H1 (cell line): Measurements from ENCODE around the gene BTRC. TPM values are rescaled to one million over a fixed set of nuclear protein-coding genes. Genes with fewer than 3 reads are reported as not detected.

Experiments
- CTCF ChIA-PET: fragments of 300-600 bp; sonication (Branson Sonifier 250); formaldehyde crosslinking; loops from one replicate; lab custom pipeline; 2021; ENCODE audit not compliant: partially characterized antibody; lab: Charles Lee
- POLR2A ChIA-PET: fragments of 300-600 bp; sonication (Branson Sonifier 250); formaldehyde crosslinking; loops from one replicate; lab custom pipeline; 2021; ENCODE audit warnings: inconsistent platforms; ENCODE audit not compliant: partially characterized antibody; lab: Charles Lee
- DNase-seq, 2 experiments: peaks; one replicate each; pipeline versions ENCODE4 v3.0.0 to v3.0.0-alpha.2; 2010 to 2022; ENCODE audit warnings: low spot score in 2 of 2, low read depth in 1 of 2, mixed read lengths in 1 of 2
- FAIRE-seq: peaks from 2 replicates; lab custom pipeline; 2011; peaks lifted over from hg19 to GRCh38; lab: Jason Lieb, UNC
- H2AFZ ChIP-seq: 2 replicates; pipeline ENCODE4 v1.8.1; 2012; ENCODE audit warnings: low read length, inconsistent platforms
- H2AK5ac ChIP-seq: 2 replicates; pipeline ENCODE4 v1.6.1; 2013; ENCODE audit warnings: low read depth, low read length
- H2BK120ac ChIP-seq: replicated peaks from 2 replicates; pipeline ENCODE3; 2013; ENCODE audit warnings: low read depth, low read length, inconsistent platforms
- H2BK12ac ChIP-seq: 2 replicates; pipeline ENCODE4 v1.6.1; 2013; ENCODE audit warnings: low read depth, low read length
- H2BK15ac ChIP-seq: 2 replicates; pipeline ENCODE4 v1.6.1; 2013; ENCODE audit warnings: low read length
- H2BK20ac ChIP-seq: 2 replicates; pipeline ENCODE4 v1.6.1; 2013; ENCODE audit warnings: low read length
- H2BK5ac ChIP-seq: 2 replicates; pipeline ENCODE4 v1.6.1; 2013; ENCODE audit warnings: low read depth, low read length
- H3K14ac ChIP-seq: 2 replicates; pipeline ENCODE4 v1.6.1; 2013; ENCODE audit warnings: inconsistent platforms; ENCODE audit not compliant: insufficient read length
- H3K18ac ChIP-seq: 2 replicates; pipeline ENCODE4 v1.6.1; 2013; ENCODE audit warnings: low read length; ENCODE audit errors: extremely low read depth
- H3K23ac ChIP-seq: 2 replicates; pipeline ENCODE4 v1.6.1; 2013; ENCODE audit warnings: inconsistent platforms; ENCODE audit not compliant: insufficient read length
- H3K23me2 ChIP-seq: 2 replicates; pipeline ENCODE4 v1.6.1; 2013; ENCODE audit warnings: low read depth, low read length
- H3K27ac ChIP-seq: 2 replicates; pipeline ENCODE4 v1.6.1; 2011; ENCODE audit warnings: low read depth, low read length, inconsistent platforms
- H3K27me3 ChIP-seq, 4 experiments: replicated peaks in 1 of 4; 1 replicate in 1 of 4; 2 replicates in 3 of 4; pipeline versions ENCODE4 v1.6.1 to v1.8.1; 2011 to 2013; ENCODE audit warnings: low read length in 3 of 4, mild to moderate bottlenecking in 3 of 4, inconsistent platforms in 2 of 4, mixed read lengths in 2 of 4, moderate library complexity in 1 of 4; ENCODE audit not compliant: control insufficient read depth in 3 of 4, insufficient read depth in 3 of 4; ENCODE audit errors: extremely low read depth in 1 of 4
- H3K36me3 ChIP-seq, 4 experiments: 2 replicates each; pipeline versions ENCODE4 v1.6.1 to v1.8.1; 2011 to 2013; ENCODE audit warnings: mild to moderate bottlenecking in 4 of 4, low read length in 3 of 4, moderate library complexity in 2 of 4, control low read depth in 1 of 4, inconsistent platforms in 1 of 4; ENCODE audit not compliant: insufficient read depth in 4 of 4, control insufficient read depth in 2 of 4
- H3K4ac ChIP-seq: replicated peaks from 2 replicates; pipeline ENCODE3; 2013; ENCODE audit warnings: low read length, low read depth, mixed read lengths, inconsistent platforms; ENCODE audit not compliant: insufficient read length
- H3K4me1 ChIP-seq, 4 experiments: replicated peaks in 1 of 4; 1 replicate in 1 of 4; 2 replicates in 3 of 4; pipeline versions ENCODE4 v1.6.1 to v1.8.1; 2011 to 2013; ENCODE audit warnings: low read length in 3 of 4, inconsistent platforms in 2 of 4, mixed read lengths in 1 of 4; ENCODE audit not compliant: insufficient read depth in 4 of 4, control insufficient read depth in 3 of 4
- H3K4me2 ChIP-seq, 2 experiments: 2 replicates each; pipeline versions ENCODE4 v1.6.1 to v1.8.1; 2011 to 2013; ENCODE audit warnings: low read depth in 2 of 2, low read length in 2 of 2, control low read depth in 1 of 2, inconsistent platforms in 1 of 2, mild to moderate bottlenecking in 1 of 2; ENCODE audit not compliant: insufficient read depth in 1 of 2
- H3K4me3 ChIP-seq, 4 experiments: fragments of 200-600, 300-600 bp in 1 of 4; sonication (generic), shearing (Covaris generic), sonication (Bioruptor Twin) in 1 of 4; 2 replicates each; pipeline versions ENCODE4 v1.5.1 to v1.8.1; 2011 to 2016; ENCODE audit warnings: low read length in 4 of 4, low read depth in 3 of 4, control low read depth in 2 of 4, inconsistent platforms in 2 of 4, mild to moderate bottlenecking in 2 of 4, mixed read lengths in 1 of 4, moderate library complexity in 1 of 4; ENCODE audit not compliant: insufficient read depth in 2 of 4; ENCODE audit errors: extremely low read depth in 1 of 4
- H3K56ac ChIP-seq: replicated peaks from 2 replicates; pipeline ENCODE3; 2013; ENCODE audit warnings: low read depth, mild to moderate bottlenecking, mixed read lengths, low read length, inconsistent platforms; ENCODE audit not compliant: insufficient read length
- H3K79me1 ChIP-seq: 2 replicates; pipeline ENCODE4 v1.6.1; 2013; ENCODE audit warnings: low read depth, low read length, control low read depth
- H3K79me2 ChIP-seq, 2 experiments: 2 replicates each; pipeline versions ENCODE4 v1.6.1 to v1.8.1; 2012 to 2013; ENCODE audit warnings: low read length in 2 of 2, mild to moderate bottlenecking in 2 of 2, inconsistent platforms in 1 of 2; ENCODE audit not compliant: insufficient read depth in 2 of 2, control insufficient read depth in 1 of 2
- H3K9ac ChIP-seq, 4 experiments: replicated peaks in 1 of 4; 1 replicate in 1 of 4; 2 replicates in 3 of 4; pipeline versions ENCODE4 v1.6.1 to v1.8.1; 2011 to 2013; ENCODE audit warnings: low read depth in 3 of 4, low read length in 3 of 4, control low read depth in 2 of 4, mild to moderate bottlenecking in 2 of 4, moderate library complexity in 2 of 4, inconsistent platforms in 1 of 4; ENCODE audit errors: extremely low read depth in 1 of 4
- H3K9me3 ChIP-seq, 2 experiments: 2 replicates each; pipeline versions ENCODE4 v1.6.1 to v1.8.1; 2012 to 2013; ENCODE audit warnings: mild to moderate bottlenecking in 2 of 2, moderate library complexity in 2 of 2, control low read depth in 1 of 2, inconsistent platforms in 1 of 2, low read depth in 1 of 2, low read length in 1 of 2, mixed read lengths in 1 of 2; ENCODE audit not compliant: insufficient read depth in 2 of 2
- H4K20me1 ChIP-seq, 2 experiments: replicated peaks in 1 of 2; 2 replicates each; pipeline versions ENCODE3 to v1.8.1; 2011 to 2013; ENCODE audit warnings: inconsistent platforms in 2 of 2, low read length in 2 of 2, mild to moderate bottlenecking in 1 of 2; ENCODE audit not compliant: insufficient read depth in 2 of 2, control insufficient read depth in 1 of 2
- H4K5ac ChIP-seq: 2 replicates; pipeline ENCODE4 v1.6.1; 2013; ENCODE audit warnings: low read length, low read depth, mixed read lengths, inconsistent platforms; ENCODE audit not compliant: insufficient read length
- H4K8ac ChIP-seq: 2 replicates; pipeline ENCODE4 v1.8.0; 2013; ENCODE audit warnings: mild to moderate bottlenecking, moderate library complexity, low read length, inconsistent platforms; ENCODE audit not compliant: insufficient read depth; ENCODE audit errors: extremely low read depth
- H4K91ac ChIP-seq: replicated peaks from 2 replicates; pipeline ENCODE3; 2013; ENCODE audit warnings: low read length, mixed read lengths, inconsistent platforms; ENCODE audit not compliant: insufficient read length
- JUN ChIP-seq: IDR thresholded peaks from 2 replicates; pipeline ENCODE4 v1.6.1; 2011; ENCODE audit warnings: low read depth, mild to moderate bottlenecking, improper control_type of control experiment, low read length
- POU5F1 ChIP-seq: IDR thresholded peaks from 2 replicates; pipeline ENCODE4 v1.6.1; 2011; ENCODE audit warnings: low read depth, mild to moderate bottlenecking, low read length, moderate library complexity
- WGBS, 2 experiments: shearing (Covaris generic) in 1 of 2; methylation state at CpG; one replicate each; pipeline versions ENCODE4 v1.1.6 to v1.1.7; 2013 to 2015; ENCODE audit warnings: low lambda C conversion rate in 2 of 2, mixed read lengths in 2 of 2, inconsistent platforms in 1 of 2, low coverage in 1 of 2, missing lambda C conversion rate in 1 of 2; ENCODE audit not compliant: insufficient replicate concordance in 2 of 2, insufficient coverage in 1 of 2, insufficient read length in 1 of 2; ENCODE audit errors: extremely low coverage in 1 of 2, missing lambda C conversion rate in 1 of 2; 5-methylcytosine and 5-hydroxymethylcytosine counted together
- polyA plus RNA-seq, 7 experiments: library from polyadenylated mRNA; depleted of rRNA in 3 of 7; stranded (reverse) in 5 of 7; unstranded in 2 of 7; fragments of >200 nt in 5 of 7; fragments of 200-250 nt in 2 of 7; gene quantifications; 1 replicate in 5 of 7; 2 replicates in 1 of 7; 4 replicates in 1 of 7; pipeline versions ENCODE4 v1.2.1 to v1.2.3, GENCODE V29; 2011 to 2013; ENCODE audit warnings: missing spikeins in 2 of 7, mixed read lengths in 2 of 7
- total RNA-seq: library from RNA; stranded (reverse); fragmentation: NEBNext Ultra II Directional; extraction: Animal tissue kit (Norgen Biotek cat#: 25700); gene quantifications from 2 replicates; pipeline ENCODE4 v1.2.1, GENCODE V29; 2021

The BTRC gene
- total and polyA plus RNA-seq, 2 of the 8 experiments (the other 6 are each of a cell fraction or from before 2014, with no cell fraction given) = 9.9 to 24.7 TPM

DNA sequence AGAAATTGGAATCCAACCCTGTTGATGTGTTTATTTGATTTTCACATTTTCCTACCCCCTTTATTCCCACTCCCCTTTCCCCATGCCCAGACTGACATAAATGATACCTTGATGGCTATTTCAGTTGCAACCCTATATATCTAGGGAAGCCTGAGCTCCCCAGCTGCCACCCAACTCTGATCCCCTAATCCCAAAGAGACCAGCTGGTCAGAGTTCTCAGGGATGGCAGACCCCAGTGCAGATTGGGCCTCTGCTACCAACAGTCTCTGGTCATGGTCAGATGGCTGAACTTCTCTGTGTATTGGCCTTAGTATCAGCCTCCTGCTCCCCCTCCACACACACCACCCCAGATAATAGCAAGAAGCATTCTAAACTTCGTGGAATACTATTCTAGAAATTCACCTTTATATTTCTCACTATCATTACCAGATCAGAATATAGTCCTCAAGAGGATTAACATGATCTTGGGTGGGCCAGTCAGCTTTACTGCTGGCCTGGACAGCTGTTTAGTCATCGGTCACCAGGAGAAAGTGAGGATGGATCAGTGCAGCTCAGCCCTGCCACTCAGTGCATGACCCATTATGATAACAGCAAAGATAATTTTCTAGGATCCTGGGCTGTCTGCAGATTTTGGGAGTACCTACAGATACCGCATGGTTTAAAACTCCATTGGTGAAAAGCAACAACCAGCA, 24.5 kb upstream of the BTRC start:
- no peak overlapping the region for H3K18ac ChIP-seq
- no peaks in the 10 kb centered on the region for H3K79me1 ChIP-seq
- DNase-seq = no peak
- H4K20me1 ChIP-seq = no peaks in the 10 kb centered on the region
- H3K9ac ChIP-seq = no peak overlapping the region
- TF ChIP-seq JUN (no peak), POU5F1 (no peak)
- H2BK20ac ChIP-seq = no peak overlapping the region
- no peak overlapping the region for H3K4me3 ChIP-seq
- H3K4ac ChIP-seq = no peak overlapping the region
- no peak overlapping the region for H4K5ac ChIP-seq
- ChIA-PET POLR2A (no interaction called here), CTCF (no interaction called here)
- WGBS, 2 experiments = 83% methylated on average over 3 of the region's 3 CpGs; no CpG with 5 or more reads in 1 of the 2 experiments
- H3K36me3 ChIP-seq = no peaks in the 10 kb centered on the region
- no peak overlapping the region for H2BK5ac ChIP-seq
- H3K56ac ChIP-seq = no peak overlapping the region
- H3K23me2 ChIP-seq = no peaks in the 10 kb centered on the region
- H3K4me2 ChIP-seq = no peak overlapping the region
- H2BK15ac ChIP-seq = no peak overlapping the region
- H2BK12ac ChIP-seq = no peak overlapping the region
- H3K14ac ChIP-seq = no peak overlapping the region
- FAIRE-seq = no peak
- H2BK120ac ChIP-seq = no peak overlapping the region
- peaks cover 0 to 3% (median 0%) of the 10 kb centered on the region in 4 experiments; a peak in 2 of 7 replicates for H3K4me1 ChIP-seq
- H3K27ac ChIP-seq = no peak overlapping the region
- H3K27me3 ChIP-seq = no peaks in the 10 kb centered on the region
- no peak overlapping the region for H2AK5ac ChIP-seq
- no peak overlapping the region for H4K8ac ChIP-seq
- H3K9me3 ChIP-seq = peaks cover 4 to 6% of the 10 kb centered on the region in 2 experiments; a peak in 2 of 4 replicates
- H3K79me2 ChIP-seq = no peaks in the 10 kb centered on the region
- no peak overlapping the region for H3K23ac ChIP-seq
- H2AFZ ChIP-seq = no peak overlapping the region
- H4K91ac ChIP-seq = no peak overlapping the region
